Measurements from ENCODE around the gene VPS4B.

- TF ChIP-seq CTCF (conservative IDR thresholded peaks at IDR 0.05) (no peak), ZFX (IDR thresholded peaks at IDR 0.05) (no peak)
These were observed 26.8 kb downstream of the VPS4B start for GRCh38 chr18:63395503-63395902.
